ENCODE results near the gene NEDD4. TPM values are rescaled to one million over a fixed set of nuclear protein-coding genes. Genes with fewer than 3 reads are reported as not detected.
"Not testable (repeated sequence)": the region's sequence is repeated elsewhere in the genome, so short reads cannot be mapped to it uniquely, and the experiment has no call there.

Gene NEDD4

DNA sequence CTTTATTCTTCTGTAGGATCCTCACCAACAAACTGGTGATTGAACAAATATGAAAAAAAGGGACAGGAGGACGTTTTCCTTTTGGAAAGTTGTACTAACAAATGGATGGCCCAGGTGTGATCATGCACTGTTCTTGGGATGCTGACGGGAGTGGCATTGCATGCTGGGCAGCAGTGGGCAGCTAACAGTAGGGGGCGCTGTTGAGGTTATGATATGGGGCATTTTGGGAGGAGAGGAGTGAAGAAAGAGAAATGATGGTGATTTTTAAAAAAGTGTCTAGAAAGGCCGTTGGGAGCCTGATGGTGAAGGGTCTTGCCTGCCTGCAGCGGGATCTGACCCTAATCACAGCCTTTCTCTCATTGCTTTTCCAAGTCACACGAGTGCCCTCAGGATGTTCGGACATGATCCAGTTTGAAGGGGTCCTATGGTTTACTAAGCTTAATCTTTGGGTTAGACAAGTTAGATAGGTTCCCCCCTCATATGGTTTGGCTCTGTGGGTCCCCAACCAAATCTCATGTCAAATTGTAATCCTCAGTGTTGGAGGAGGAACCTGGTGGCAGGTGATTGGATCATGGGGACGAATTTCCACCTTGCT lies 204.2 kb downstream of the NEDD4 start:
- no peak overlapping the region for H3K9ac ChIP-seq (ENCODE audit: low read depth, low read length)
- peaks cover 15% of the 10 kb centered on the region for H3K4me1 ChIP-seq (ENCODE audit: control insufficient read depth, insufficient read depth, low read length)
- no peaks in the 10 kb centered on the region for H3K9me3 ChIP-seq (replicated peaks; ENCODE audit: low read length)
- no peak overlapping the region for H3K4me2 ChIP-seq (ENCODE audit: low read length)
- H3K27me3 ChIP-seq (ENCODE audit: control insufficient read depth, insufficient read depth, low read length), result no peaks in the 10 kb centered on the region
- H3K4me3 ChIP-seq (ENCODE audit: low read length), result no peak overlapping the region
- no peaks in the 10 kb centered on the region for H3K36me3 ChIP-seq (ENCODE audit: insufficient read depth, low read length)

DNA sequence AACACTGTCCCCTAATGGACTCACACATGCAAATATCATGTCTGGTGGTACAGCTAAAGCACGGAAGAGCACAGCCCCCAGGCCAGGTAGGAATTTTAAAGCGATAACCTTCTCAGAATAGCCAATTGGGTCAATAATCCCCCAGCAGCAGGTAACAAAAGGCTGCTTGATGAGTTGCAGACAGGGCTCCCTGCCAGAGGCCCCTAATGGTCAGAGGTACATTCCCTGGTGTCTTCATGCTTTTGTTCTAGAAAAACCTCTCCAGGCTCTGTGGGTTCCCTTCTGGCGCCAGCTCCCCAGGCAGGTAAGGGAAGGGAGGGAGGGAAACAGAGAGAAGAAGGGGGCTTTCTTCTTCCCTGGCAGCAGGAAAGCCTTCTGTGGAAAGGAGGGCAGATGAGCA lies 207.1 kb downstream of the NEDD4 start:
- Histone ChIP-seq H3K9me3 (replicated peaks; ENCODE audit: low read length) (no peaks in the 10 kb centered on the region), H3K27me3 (ENCODE audit: control insufficient read depth, insufficient read depth, low read length) (no peaks in the 10 kb centered on the region), H3K4me1 (ENCODE audit: control insufficient read depth, insufficient read depth, low read length) (peaks cover 3% of the 10 kb centered on the region), H3K4me3 (ENCODE audit: low read length) (no peak overlapping the region), H3K36me3 (ENCODE audit: insufficient read depth, low read length) (no peaks in the 10 kb centered on the region), H3K9ac (ENCODE audit: low read depth, low read length) (no peak overlapping the region), H3K4me2 (ENCODE audit: low read length) (no peak overlapping the region)

DNA sequence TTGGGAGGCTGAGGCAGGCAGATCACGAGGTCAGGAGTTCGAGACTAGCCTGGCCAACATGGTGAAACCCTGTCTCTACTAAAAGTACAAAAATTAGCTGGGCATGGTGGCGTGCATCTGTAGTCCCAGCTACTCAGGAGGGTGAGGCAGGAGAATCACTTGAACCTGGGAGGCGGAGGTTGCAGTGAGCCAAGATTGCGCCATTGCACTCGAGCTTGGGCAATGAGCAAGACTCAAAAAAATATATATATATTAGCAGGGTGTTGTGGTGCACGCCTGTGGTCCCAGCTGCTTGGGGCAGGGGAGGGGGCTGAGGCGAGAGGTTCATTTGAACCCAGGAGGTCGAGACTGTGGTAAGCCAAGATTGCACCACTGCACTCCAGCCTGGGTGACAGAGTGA lies 207.8 kb downstream of the NEDD4 start:
- H3K27me3 ChIP-seq (ENCODE audit: control insufficient read depth, insufficient read depth, low read length); H3K36me3 ChIP-seq (ENCODE audit: insufficient read depth, low read length); H3K4me3 ChIP-seq (ENCODE audit: low read length); H3K9ac ChIP-seq (ENCODE audit: low read depth, low read length); H3K9me3 ChIP-seq (replicated peaks; ENCODE audit: low read length); H3K4me1 ChIP-seq (ENCODE audit: control insufficient read depth, insufficient read depth, low read length); H3K4me2 ChIP-seq (ENCODE audit: low read length): not testable (repeated sequence)

DNA sequence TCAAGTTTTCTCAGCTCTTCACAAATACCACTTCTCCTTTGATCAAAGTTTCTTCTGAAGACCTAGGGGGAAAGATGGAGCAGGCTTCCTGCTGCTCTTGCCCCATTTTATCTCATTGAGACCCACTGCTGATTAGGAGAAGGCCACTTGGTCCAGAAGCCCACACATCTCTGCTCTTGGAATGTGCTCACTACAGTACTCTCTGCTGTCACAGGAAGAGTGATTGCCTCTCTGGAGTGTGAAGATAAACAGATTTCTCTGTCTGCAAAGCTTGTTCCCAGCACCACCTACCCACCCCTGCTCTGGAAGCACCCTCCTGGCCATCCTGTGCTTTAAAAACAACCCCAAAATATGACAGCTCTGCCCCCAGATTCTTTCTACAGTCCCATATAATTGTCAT lies 209.1 kb downstream of the NEDD4 start:
- H3K27me3 ChIP-seq (ENCODE audit: control insufficient read depth, insufficient read depth, low read length), result peaks cover 5% of the 10 kb centered on the region
- H3K9me3 ChIP-seq (replicated peaks; ENCODE audit: low read length), result no peaks in the 10 kb centered on the region
- H3K9ac ChIP-seq (ENCODE audit: low read depth, low read length), result no peak overlapping the region
- H3K4me3 ChIP-seq (ENCODE audit: low read length), result no peak overlapping the region
- H3K4me1 ChIP-seq (ENCODE audit: control insufficient read depth, insufficient read depth, low read length), result no peaks in the 10 kb centered on the region
- H3K36me3 ChIP-seq (ENCODE audit: insufficient read depth, low read length), result no peaks in the 10 kb centered on the region
- no peak overlapping the region for H3K4me2 ChIP-seq (ENCODE audit: low read length)

DNA sequence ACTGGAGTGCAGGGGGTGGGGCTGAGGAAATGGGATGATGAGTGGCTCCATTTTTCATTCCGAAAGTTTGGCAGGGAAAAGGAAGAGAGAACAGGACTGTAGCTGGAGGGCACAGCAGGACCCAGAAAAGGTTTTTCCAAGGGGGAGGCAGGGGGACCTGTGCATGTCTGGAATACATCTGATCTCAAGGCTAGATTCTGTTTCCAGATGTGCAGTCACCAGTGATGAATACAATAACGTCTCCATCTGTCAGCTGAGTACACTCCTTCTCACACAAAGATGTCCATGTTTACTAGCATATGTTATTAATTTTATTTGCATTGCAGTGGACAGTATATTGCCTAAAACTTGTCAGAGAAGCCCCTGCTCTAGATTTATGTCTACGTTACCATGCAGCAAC lies 210.5 kb downstream of the NEDD4 start:
- H3K9ac ChIP-seq (ENCODE audit: low read depth, low read length), result no peak overlapping the region
- peaks cover 12% of the 10 kb centered on the region for H3K27me3 ChIP-seq (ENCODE audit: control insufficient read depth, insufficient read depth, low read length)
- no peaks in the 10 kb centered on the region for H3K36me3 ChIP-seq (ENCODE audit: insufficient read depth, low read length)
- no peaks in the 10 kb centered on the region for H3K9me3 ChIP-seq (replicated peaks; ENCODE audit: low read length)
- H3K4me1 ChIP-seq (ENCODE audit: control insufficient read depth, insufficient read depth, low read length), result no peaks in the 10 kb centered on the region
- no peak overlapping the region for H3K4me2 ChIP-seq (ENCODE audit: low read length)
- no peak overlapping the region for H3K4me3 ChIP-seq (ENCODE audit: low read length)

DNA sequence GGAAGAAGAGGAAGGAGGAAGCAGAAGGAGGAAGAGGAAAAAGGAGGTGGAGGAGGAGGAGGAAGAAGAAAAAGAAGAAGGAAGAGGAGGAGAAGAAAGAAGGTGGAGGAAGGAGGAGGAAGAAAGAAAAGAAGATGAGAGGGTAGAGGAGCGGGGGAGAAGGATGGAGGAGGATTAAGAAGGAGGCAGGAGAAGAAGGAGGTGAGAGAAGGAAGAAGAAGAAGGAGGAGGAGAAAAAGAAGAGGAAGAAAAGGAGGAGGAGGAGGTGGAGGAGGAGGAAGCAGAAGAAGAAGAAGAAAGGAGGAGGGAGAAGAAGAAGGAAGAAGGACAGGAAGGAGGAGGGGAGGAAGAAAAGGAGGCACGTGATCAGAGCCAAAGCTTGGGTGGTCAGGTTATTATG lies 213.1 kb downstream of the NEDD4 start:
- no peak overlapping the region for H3K4me3 ChIP-seq (ENCODE audit: low read length)

DNA sequence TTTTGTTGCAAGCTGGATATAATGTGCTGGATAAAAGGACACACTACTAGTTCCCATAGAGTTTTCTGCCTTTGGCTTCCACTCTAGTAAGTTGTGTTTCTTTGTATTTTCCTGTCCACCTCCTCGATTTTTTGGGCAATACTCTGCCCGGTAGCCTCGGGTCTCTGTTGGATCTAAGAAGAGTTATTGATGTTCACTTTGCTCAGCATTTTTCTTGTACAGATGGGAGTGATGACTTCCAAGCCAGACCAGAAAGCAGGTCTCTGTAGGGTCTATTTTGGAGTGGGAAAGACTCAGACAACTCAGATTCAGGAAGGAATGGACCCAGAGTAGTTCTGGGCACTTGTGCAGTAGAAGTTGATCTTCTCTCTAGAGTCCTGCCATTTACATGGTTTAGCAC lies 214.5 kb downstream of the NEDD4 start:
- peaks cover 20% of the 10 kb centered on the region for H3K27me3 ChIP-seq (ENCODE audit: control insufficient read depth, insufficient read depth, low read length)
- no peak overlapping the region for H3K9ac ChIP-seq (ENCODE audit: low read depth, low read length)
- H3K4me2 ChIP-seq (ENCODE audit: low read length), result no peak overlapping the region

More for the DNA sequence above, 213.1 kb downstream of the NEDD4 start:
- Histone ChIP-seq H3K9ac (ENCODE audit: low read depth, low read length) (no peak overlapping the region), H3K36me3 (ENCODE audit: insufficient read depth, low read length) (no peaks in the 10 kb centered on the region), H3K27me3 (ENCODE audit: control insufficient read depth, insufficient read depth, low read length) (peaks cover 20% of the 10 kb centered on the region), H3K9me3 (replicated peaks; ENCODE audit: low read length) (no peaks in the 10 kb centered on the region), H3K4me2 (ENCODE audit: low read length) (no peak overlapping the region), H3K4me1 (ENCODE audit: control insufficient read depth, insufficient read depth, low read length) (no peaks in the 10 kb centered on the region)

More for the DNA sequence above, 214.5 kb downstream of the NEDD4 start:
- Histone ChIP-seq H3K4me1 (ENCODE audit: control insufficient read depth, insufficient read depth, low read length) (no peaks in the 10 kb centered on the region), H3K9me3 (replicated peaks; ENCODE audit: low read length) (no peaks in the 10 kb centered on the region), H3K36me3 (ENCODE audit: insufficient read depth, low read length) (no peaks in the 10 kb centered on the region), H3K4me3 (ENCODE audit: low read length) (no peak overlapping the region)

Small RNA genes within 50 kb of the gene (small RNA-seq; reads per million reads assigned to genes)
- not detected for gene RN7SL568P
